Transverse colon (tissue), 4 donors: ENCODE results near the gene HOXC5.

ENCODE experiments used
- CTCF ChIP-seq, 5 experiments: fragments of 200-600 bp in 3 of 5; fragments of 450-650 bp in 2 of 5; sonication (generic) in 3 of 5; IDR thresholded peaks; 1 replicate in 2 of 5; 2 replicates in 3 of 5; pipeline ENCODE4 v1.5.1; 2016 to 2017; ENCODE audit warnings: antibody characterized with exemption in 5 of 5, inconsistent platforms in 3 of 5, mild to moderate bottlenecking in 2 of 5, moderate library complexity in 1 of 5
- EP300 ChIP-seq: sonication (generic); formaldehyde crosslinking; IDR thresholded peaks from one replicate; pipeline ENCODE4 v1.6.1; 2017; ENCODE audit warnings: antibody characterized with exemption, low read depth
- POLR2A ChIP-seq: fragments of 450-650 bp; IDR thresholded peaks from one replicate; pipeline ENCODE4 v1.6.1; 2016; ENCODE audit warnings: antibody characterized with exemption, mild to moderate bottlenecking, moderate library complexity
- POLR2AphosphoS5 ChIP-seq, 3 donors: sonication (generic); formaldehyde crosslinking; IDR thresholded peaks; one replicate each; pipeline ENCODE4 v1.6.1; 2016; ENCODE audit warnings: antibody characterized with exemption in 3 of 3

- TF ChIP-seq CTCF (IDR thresholded peaks at IDR 0.05) (no peak), POLR2A (no peak), POLR2AphosphoS5 (IDR thresholded peaks at IDR 0.05) (no peak), EP300 (no peak)
Measured at GRCh38 chr12:53986686-53987483, 46.0 kb upstream of the HOXC5 start.
